SU-DHL-6 (cell line): ENCODE data around the gene ZDHHC13.

ENCODE experiments used
- H2AFZ ChIP-seq: fragments of 200-600 bp; sonication (generic); 2 replicates; pipeline ENCODE4 v1.6.1; 2014; ENCODE audit warnings: low read depth, mild to moderate bottlenecking, moderate library complexity, mixed read lengths, antibody characterized with exemption, low read length; ENCODE audit not compliant: severe bottlenecking
- H3F3A ChIP-seq: fragments of 200-600 bp; shearing (Covaris generic); 2 replicates; pipeline ENCODE4 v1.6.0; 2016; ENCODE audit warnings: antibody characterized with exemption, mild to moderate bottlenecking; ENCODE audit not compliant: insufficient read depth
- H3K27ac ChIP-seq: fragments of 200-600 bp; sonication (generic); 2 replicates; pipeline ENCODE4 v1.5.1; 2016; ENCODE audit warnings: low read depth, mild to moderate bottlenecking, low read length, moderate library complexity, mixed read lengths
- H3K27me3 ChIP-seq: fragments of 200-600 bp; sonication (generic), shearing (Covaris generic); 2 replicates; pipeline ENCODE4 v1.6.0; 2014; ENCODE audit warnings: mild to moderate bottlenecking, low read length
- H3K36me3 ChIP-seq: fragments of 200-600 bp; sonication (generic); 2 replicates; pipeline ENCODE4 v1.6.1; 2014; ENCODE audit warnings: mild to moderate bottlenecking, low read length, mixed read lengths
- H3K4me2 ChIP-seq: fragments of 300-600, 200-600 bp; shearing (Covaris generic), sonication (generic); 2 replicates; pipeline ENCODE4 v1.6.0; 2014; ENCODE audit warnings: low read length, low read depth, mild to moderate bottlenecking; ENCODE audit not compliant: poor library complexity, severe bottlenecking
- H3K4me3 ChIP-seq: fragments of 200-600 bp; sonication (generic); 2 replicates; pipeline ENCODE4 v1.5.1; 2014; ENCODE audit warnings: antibody characterized with exemption, low read length, mild to moderate bottlenecking, mixed read lengths; ENCODE audit not compliant: insufficient read depth, poor library complexity, severe bottlenecking
- H3K79me2 ChIP-seq: fragments of 200-600 bp; sonication (generic); 2 replicates; pipeline ENCODE4 v1.6.1; 2014; ENCODE audit warnings: mild to moderate bottlenecking, low read length, moderate library complexity; ENCODE audit not compliant: insufficient read depth
- H3K9ac ChIP-seq: fragments of 200-600 bp; sonication (generic); 2 replicates; pipeline ENCODE4 v1.7.0; 2014; ENCODE audit warnings: mild to moderate bottlenecking, low read length
- H3K9me2 ChIP-seq: fragments of 200-600 bp; sonication (generic); replicated peaks from 2 replicates; pipeline ENCODE4 v1.6.1; 2014; ENCODE audit warnings: low read length; ENCODE audit not compliant: insufficient read depth
- H3K9me3 ChIP-seq: fragments of 200-600 bp; sonication (generic); 2 replicates; pipeline ENCODE4 v1.6.1; 2014; ENCODE audit warnings: low read length, mixed read lengths; ENCODE audit not compliant: insufficient read depth
- H4K20me1 ChIP-seq: fragments of 200-600 bp; sonication (generic); 2 replicates; pipeline ENCODE4 v1.6.1; 2014; ENCODE audit warnings: low read depth, mild to moderate bottlenecking, antibody characterized with exemption, low read length, moderate library complexity, mixed read lengths
- EZH2phosphoT487 ChIP-seq: fragments of 200-600 bp; sonication (generic), shearing (Covaris generic); conservative IDR thresholded peaks from 2 replicates; pipeline ENCODE4 v1.6.1; 2018; ENCODE audit warnings: mild to moderate bottlenecking, antibody characterized with exemption, low read length, moderate library complexity, mixed read lengths
- TF ChIP-seq, protein P1 (sequence below): fragments of 200-600 bp; sonication (generic); IDR thresholded peaks from one replicate; pipeline ENCODE4 v1.5.1; 2017; ENCODE audit warnings: antibody characterized with exemption, mild to moderate bottlenecking, low read length, moderate library complexity; ENCODE audit not compliant: insufficient read depth, poor library complexity, severe bottlenecking

The ZDHHC13 gene

GRCh38 chr11:19088791-19089190 lies 28.2 kb upstream of the ZDHHC13 start:
- TF ChIP-seq EZH2phosphoT487: no peak
- TF ChIP-seq, protein P1, sequence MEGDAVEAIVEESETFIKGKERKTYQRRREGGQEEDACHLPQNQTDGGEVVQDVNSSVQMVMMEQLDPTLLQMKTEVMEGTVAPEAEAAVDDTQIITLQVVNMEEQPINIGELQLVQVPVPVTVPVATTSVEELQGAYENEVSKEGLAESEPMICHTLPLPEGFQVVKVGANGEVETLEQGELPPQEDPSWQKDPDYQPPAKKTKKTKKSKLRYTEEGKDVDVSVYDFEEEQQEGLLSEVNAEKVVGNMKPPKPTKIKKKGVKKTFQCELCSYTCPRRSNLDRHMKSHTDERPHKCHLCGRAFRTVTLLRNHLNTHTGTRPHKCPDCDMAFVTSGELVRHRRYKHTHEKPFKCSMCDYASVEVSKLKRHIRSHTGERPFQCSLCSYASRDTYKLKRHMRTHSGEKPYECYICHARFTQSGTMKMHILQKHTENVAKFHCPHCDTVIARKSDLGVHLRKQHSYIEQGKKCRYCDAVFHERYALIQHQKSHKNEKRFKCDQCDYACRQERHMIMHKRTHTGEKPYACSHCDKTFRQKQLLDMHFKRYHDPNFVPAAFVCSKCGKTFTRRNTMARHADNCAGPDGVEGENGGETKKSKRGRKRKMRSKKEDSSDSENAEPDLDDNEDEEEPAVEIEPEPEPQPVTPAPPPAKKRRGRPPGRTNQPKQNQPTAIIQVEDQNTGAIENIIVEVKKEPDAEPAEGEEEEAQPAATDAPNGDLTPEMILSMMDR: no peak
- H3K9me3 ChIP-seq: no peaks in the 10 kb centered on the region
- H2AFZ ChIP-seq: no peak overlapping the region
- no peak overlapping the region for H3K4me2 ChIP-seq
- H3K27me3 ChIP-seq: no peaks in the 10 kb centered on the region
- no peaks in the 10 kb centered on the region for H3K9me2 ChIP-seq
- no peaks in the 10 kb centered on the region for H3K79me2 ChIP-seq
- H3K36me3 ChIP-seq: no peaks in the 10 kb centered on the region
- no peak overlapping the region for H3K27ac ChIP-seq
- H3F3A ChIP-seq: no peaks in the 10 kb centered on the region
- H3K9ac ChIP-seq: no peak overlapping the region
- H3K4me3 ChIP-seq: no peak overlapping the region
- H4K20me1 ChIP-seq: no peaks in the 10 kb centered on the region

DNA sequence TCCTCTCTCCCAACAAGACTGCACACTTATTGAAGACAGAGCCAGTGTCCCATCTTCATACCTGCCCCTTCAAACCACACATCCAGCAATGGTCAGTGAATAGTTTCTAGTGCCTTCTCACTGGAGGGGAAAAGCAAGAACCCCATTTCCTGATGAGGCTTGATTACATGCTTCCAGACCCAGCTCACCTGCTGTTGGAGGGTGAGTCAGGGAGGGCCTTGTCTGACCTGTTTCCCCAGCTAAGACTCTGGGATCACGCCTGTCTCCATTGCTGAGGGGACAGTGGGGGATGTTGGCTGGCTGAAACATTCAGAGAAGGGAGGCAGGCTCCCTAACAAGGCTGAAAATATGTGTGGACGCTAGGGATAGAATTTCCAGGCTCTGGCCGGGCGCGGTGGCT lies 27.5 kb upstream of the ZDHHC13 start:
- H3K4me3 ChIP-seq: no peak overlapping the region
- H3K9ac ChIP-seq: no peak overlapping the region
- H3K27me3 ChIP-seq: no peaks in the 10 kb centered on the region
- no peaks in the 10 kb centered on the region for H3K79me2 ChIP-seq
- H3K4me2 ChIP-seq: no peak overlapping the region
- H3K9me3 ChIP-seq: no peaks in the 10 kb centered on the region
- H3K27ac ChIP-seq: no peak overlapping the region
- no peaks in the 10 kb centered on the region for H3K36me3 ChIP-seq
- no peak overlapping the region for H2AFZ ChIP-seq
- TF ChIP-seq EZH2phosphoT487: no peak
- TF ChIP-seq, protein P1: no peak
- H4K20me1 ChIP-seq: no peaks in the 10 kb centered on the region
- no peaks in the 10 kb centered on the region for H3K9me2 ChIP-seq
- no peaks in the 10 kb centered on the region for H3F3A ChIP-seq

- Histone ChIP-seq H3K36me3 (no peaks in the 10 kb centered on the region), H2AFZ (no peak overlapping the region), H3K9ac (no peak overlapping the region), H3K27ac (no peak overlapping the region), H3K27me3 (no peaks in the 10 kb centered on the region), H3K9me3 (no peaks in the 10 kb centered on the region), H3K4me3 (no peak overlapping the region), H3K4me2 (no peak overlapping the region), H3F3A (no peaks in the 10 kb centered on the region), H4K20me1 (no peaks in the 10 kb centered on the region), H3K79me2 (no peaks in the 10 kb centered on the region), H3K9me2 (no peaks in the 10 kb centered on the region)
- TF ChIP-seq, protein P1: no peak
- no peak for TF ChIP-seq EZH2phosphoT487
These were observed 25.6 kb upstream of the ZDHHC13 start for GRCh38 chr11:19091366-19091765.
